Measurements from ENCODE around the gene HOXC10.

DNA sequence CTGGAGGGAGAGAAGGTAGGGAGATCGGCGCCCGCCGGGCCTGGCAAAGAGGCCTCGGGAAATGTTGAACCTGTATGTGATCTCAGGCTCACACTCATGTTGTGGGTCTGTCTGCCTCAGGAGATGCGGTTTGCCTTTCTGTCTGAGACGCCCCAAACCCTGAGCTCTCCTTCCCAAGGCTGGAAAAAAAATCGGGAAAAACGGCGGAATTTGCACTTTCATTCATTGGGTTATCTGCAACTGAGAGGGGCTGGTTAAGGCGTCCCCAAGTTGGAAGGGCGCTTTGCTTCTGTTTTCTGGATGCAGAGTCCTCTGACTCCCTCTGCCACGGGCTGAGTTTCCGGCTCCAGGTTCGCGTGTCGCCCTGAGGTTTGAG lies 10.0 kb downstream of the HOXC10 start:
- TF ChIP-seq, protein P1, sequence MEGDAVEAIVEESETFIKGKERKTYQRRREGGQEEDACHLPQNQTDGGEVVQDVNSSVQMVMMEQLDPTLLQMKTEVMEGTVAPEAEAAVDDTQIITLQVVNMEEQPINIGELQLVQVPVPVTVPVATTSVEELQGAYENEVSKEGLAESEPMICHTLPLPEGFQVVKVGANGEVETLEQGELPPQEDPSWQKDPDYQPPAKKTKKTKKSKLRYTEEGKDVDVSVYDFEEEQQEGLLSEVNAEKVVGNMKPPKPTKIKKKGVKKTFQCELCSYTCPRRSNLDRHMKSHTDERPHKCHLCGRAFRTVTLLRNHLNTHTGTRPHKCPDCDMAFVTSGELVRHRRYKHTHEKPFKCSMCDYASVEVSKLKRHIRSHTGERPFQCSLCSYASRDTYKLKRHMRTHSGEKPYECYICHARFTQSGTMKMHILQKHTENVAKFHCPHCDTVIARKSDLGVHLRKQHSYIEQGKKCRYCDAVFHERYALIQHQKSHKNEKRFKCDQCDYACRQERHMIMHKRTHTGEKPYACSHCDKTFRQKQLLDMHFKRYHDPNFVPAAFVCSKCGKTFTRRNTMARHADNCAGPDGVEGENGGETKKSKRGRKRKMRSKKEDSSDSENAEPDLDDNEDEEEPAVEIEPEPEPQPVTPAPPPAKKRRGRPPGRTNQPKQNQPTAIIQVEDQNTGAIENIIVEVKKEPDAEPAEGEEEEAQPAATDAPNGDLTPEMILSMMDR (IDR thresholded peaks at IDR 0.05): no peak
- TF ChIP-seq POLR2A (IDR thresholded peaks at IDR 0.05): no peak
